K562 (cell line): Measurements from ENCODE around the gene MAPT. TPM values are rescaled to one million over a fixed set of nuclear protein-coding genes. Genes with fewer than 3 reads are reported as not detected.

Source experiments
- BRF1 ChIP-seq: IDR thresholded peaks from 3 replicates; pipeline ENCODE4 v1.6.1; 2011; ENCODE audit warnings: borderline replicate concordance, mild to moderate bottlenecking; ENCODE audit not compliant: insufficient read length; ENCODE audit errors: extremely low read depth
- E4F1 ChIP-seq: fragments of 250-450 bp; sonication (Bioruptor Pico); IDR thresholded peaks from 2 replicates; pipeline ENCODE4 v1.5.0; 2021; ENCODE audit warnings: mild to moderate bottlenecking, borderline replicate concordance
- EWSR1 ChIP-seq: fragments of 450-650 bp; IDR thresholded peaks from 2 replicates; pipeline ENCODE4 v1.6.1; 2018; ENCODE audit warnings: borderline replicate concordance, mild to moderate bottlenecking, low read depth, moderate library complexity; ENCODE audit not compliant: partially characterized antibody
- RBM17 ChIP-seq: fragments of 200-400 bp; formaldehyde crosslinking; IDR thresholded peaks from 2 replicates; pipeline ENCODE4 v1.6.1; 2017; ENCODE audit warnings: low read depth, mild to moderate bottlenecking, low read length, borderline replicate concordance
- TEAD2 ChIP-seq: fragments of 450-650 bp; IDR thresholded peaks from 2 replicates; pipeline ENCODE4 v1.6.1; 2016; ENCODE audit warnings: missing genetic modification characterization, control low read depth, missing compliant biosample characterization
- U2AF1 ChIP-seq: fragments of 200-400 bp; formaldehyde crosslinking; optimal IDR thresholded peaks from 2 replicates; pipeline ENCODE3; 2017; ENCODE audit warnings: mild to moderate bottlenecking, low read depth, low read length, moderate library complexity
- ZNF277 ChIP-seq: fragments of 250-450 bp; sonication (Bioruptor Pico); IDR thresholded peaks from 2 replicates; pipeline ENCODE4 v1.8.0; 2022; ENCODE audit warnings: inconsistent platforms, mild to moderate bottlenecking, moderate library complexity, borderline replicate concordance
- ZNF445 ChIP-seq: fragments of 250-450 bp; sonication (Bioruptor Pico); IDR thresholded peaks from 2 replicates; pipeline ENCODE4 v1.4.0; 2020; ENCODE audit warnings: low read depth, mild to moderate bottlenecking, moderate library complexity
- ZNF586 ChIP-seq: fragments of 450-650 bp; formaldehyde crosslinking; conservative IDR thresholded peaks from 2 replicates; pipeline ENCODE4 v1.4.0; 2020; ENCODE audit warnings: mild to moderate bottlenecking, moderate library complexity
- polyA plus RNA-seq, 8 experiments: library from polyadenylated mRNA; depleted of rRNA in 4 of 8; stranded (reverse) in 5 of 8; unstranded in 3 of 8; fragments of >200 nt; fragmentation: Nextera tagmentation in 2 of 8; fragmentation: Illumina TruSeq in 1 of 8; extraction: Ambion mirVana in 2 of 8; extraction: Trizol in 1 of 8; gene quantifications; 2 replicates each; pipeline versions ENCODE4 v1.2.1 to v1.2.3, GENCODE V29; 2011 to 2014; ENCODE audit warnings: inconsistent platforms in 1 of 8, missing spikeins in 1 of 8
- total RNA-seq, 7 experiments: library from RNA; depleted of rRNA in 6 of 7; stranded (reverse); fragments of >200 nt in 6 of 7; fragmentation: Illumina TruSeq in 2 of 7; extraction: Trizol in 2 of 7; gene quantifications; 2 replicates each; pipeline versions ENCODE4 v1.2.1 to v1.2.3, GENCODE V29; 2011 to 2021; ENCODE audit warnings: low replicate concordance in 1 of 7
- TF ChIP-seq, protein P1 (sequence below), 3 experiments: fragments of 200-800 bp in 1 of 3; fragments of 250-450 bp in 1 of 3; fragments of 450-650 bp in 1 of 3; sonication (Bioruptor Pico) in 1 of 3; sonication (Bioruptor generic) in 1 of 3; formaldehyde crosslinking in 1 of 3; IDR thresholded peaks; 2 replicates each; pipeline versions ENCODE4 v1.6.1 to v1.8.0; 2016 to 2022; ENCODE audit warnings: mild to moderate bottlenecking in 2 of 3, missing genetic modification characterization in 2 of 3, missing compliant biosample characterization in 1 of 3, moderate library complexity in 1 of 3
- TF ChIP-seq, protein P2 (sequence below): fragments of 250-450 bp; sonication (Bioruptor Pico); IDR thresholded peaks from 2 replicates; pipeline ENCODE4 v1.4.0; 2020

The MAPT gene
- total and polyA plus RNA-seq, 9 of the 15 experiments (the other 6 are each of a cell fraction or from before 2014, with no cell fraction given): 0.04 to 1.1 (median 0.36) TPM

GRCh38 chr17:45976755-45977505 lies 82.6 kb downstream of the MAPT start (continued):
- TF ChIP-seq ZNF445 (CRISPR knock-in tag) (0 out of 2 replicates have a peak, but pooled peaks have one; percentile 47), ZNF586 (CRISPR knock-in tag) (no peak), U2AF1 (no peak), ZNF277 (CRISPR knock-in tag) (no peak), EWSR1 (no peak), E4F1 (CRISPR knock-in tag) (no peak), RBM17 (no peak), TEAD2 (peak; percentile 59; the same call in 1 of the 2 replicates), BRF1 (no peak)
- TF ChIP-seq, protein P1, sequence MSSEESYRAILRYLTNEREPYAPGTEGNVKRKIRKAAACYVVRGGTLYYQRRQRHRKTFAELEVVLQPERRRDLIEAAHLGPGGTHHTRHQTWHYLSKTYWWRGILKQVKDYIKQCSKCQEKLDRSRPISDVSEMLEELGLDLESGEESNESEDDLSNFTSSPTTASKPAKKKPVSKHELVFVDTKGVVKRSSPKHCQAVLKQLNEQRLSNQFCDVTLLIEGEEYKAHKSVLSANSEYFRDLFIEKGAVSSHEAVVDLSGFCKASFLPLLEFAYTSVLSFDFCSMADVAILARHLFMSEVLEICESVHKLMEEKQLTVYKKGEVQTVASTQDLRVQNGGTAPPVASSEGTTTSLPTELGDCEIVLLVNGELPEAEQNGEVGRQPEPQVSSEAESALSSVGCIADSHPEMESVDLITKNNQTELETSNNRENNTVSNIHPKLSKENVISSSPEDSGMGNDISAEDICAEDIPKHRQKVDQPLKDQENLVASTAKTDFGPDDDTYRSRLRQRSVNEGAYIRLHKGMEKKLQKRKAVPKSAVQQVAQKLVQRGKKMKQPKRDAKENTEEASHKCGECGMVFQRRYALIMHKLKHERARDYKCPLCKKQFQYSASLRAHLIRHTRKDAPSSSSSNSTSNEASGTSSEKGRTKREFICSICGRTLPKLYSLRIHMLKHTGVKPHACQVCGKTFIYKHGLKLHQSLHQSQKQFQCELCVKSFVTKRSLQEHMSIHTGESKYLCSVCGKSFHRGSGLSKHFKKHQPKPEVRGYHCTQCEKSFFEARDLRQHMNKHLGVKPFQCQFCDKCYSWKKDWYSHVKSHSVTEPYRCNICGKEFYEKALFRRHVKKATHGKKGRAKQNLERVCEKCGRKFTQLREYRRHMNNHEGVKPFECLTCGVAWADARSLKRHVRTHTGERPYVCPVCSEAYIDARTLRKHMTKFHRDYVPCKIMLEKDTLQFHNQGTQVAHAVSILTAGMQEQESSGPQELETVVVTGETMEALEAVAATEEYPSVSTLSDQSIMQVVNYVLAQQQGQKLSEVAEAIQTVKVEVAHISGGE (CRISPR knock-in tag; IDR thresholded peaks at IDR 0.05): peak in 1 of 3 experiments; percentile 85; a peak in 2 of 6 replicates
- TF ChIP-seq, protein P2, sequence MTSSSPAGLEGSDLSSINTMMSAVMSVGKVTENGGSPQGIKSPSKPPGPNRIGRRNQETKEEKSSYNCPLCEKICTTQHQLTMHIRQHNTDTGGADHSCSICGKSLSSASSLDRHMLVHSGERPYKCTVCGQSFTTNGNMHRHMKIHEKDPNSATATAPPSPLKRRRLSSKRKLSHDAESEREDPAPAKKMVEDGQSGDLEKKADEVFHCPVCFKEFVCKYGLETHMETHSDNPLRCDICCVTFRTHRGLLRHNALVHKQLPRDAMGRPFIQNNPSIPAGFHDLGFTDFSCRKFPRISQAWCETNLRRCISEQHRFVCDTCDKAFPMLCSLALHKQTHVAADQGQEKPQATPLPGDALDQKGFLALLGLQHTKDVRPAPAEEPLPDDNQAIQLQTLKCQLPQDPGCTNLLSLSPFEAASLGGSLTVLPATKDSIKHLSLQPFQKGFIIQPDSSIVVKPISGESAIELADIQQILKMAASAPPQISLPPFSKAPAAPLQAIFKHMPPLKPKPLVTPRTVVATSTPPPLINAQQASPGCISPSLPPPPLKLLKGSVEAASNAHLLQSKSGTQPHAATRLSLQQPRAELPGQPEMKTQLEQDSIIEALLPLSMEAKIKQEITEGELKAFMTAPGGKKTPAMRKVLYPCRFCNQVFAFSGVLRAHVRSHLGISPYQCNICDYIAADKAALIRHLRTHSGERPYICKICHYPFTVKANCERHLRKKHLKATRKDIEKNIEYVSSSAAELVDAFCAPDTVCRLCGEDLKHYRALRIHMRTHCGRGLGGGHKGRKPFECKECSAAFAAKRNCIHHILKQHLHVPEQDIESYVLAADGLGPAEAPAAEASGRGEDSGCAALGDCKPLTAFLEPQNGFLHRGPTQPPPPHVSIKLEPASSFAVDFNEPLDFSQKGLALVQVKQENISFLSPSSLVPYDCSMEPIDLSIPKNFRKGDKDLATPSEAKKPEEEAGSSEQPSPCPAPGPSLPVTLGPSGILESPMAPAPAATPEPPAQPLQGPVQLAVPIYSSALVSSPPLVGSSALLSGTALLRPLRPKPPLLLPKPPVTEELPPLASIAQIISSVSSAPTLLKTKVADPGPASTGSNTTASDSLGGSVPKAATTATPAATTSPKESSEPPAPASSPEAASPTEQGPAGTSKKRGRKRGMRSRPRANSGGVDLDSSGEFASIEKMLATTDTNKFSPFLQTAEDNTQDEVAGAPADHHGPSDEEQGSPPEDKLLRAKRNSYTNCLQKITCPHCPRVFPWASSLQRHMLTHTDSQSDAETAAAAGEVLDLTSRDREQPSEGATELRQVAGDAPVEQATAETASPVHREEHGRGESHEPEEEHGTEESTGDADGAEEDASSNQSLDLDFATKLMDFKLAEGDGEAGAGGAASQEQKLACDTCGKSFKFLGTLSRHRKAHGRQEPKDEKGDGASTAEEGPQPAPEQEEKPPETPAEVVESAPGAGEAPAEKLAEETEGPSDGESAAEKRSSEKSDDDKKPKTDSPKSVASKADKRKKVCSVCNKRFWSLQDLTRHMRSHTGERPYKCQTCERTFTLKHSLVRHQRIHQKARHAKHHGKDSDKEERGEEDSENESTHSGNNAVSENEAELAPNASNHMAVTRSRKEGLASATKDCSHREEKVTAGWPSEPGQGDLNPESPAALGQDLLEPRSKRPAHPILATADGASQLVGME (CRISPR knock-in tag): no peak
